Neural progenitor cell (in vitro differentiated cells): ENCODE data around the gene TRH. TPM values are rescaled to one million over a fixed set of nuclear protein-coding genes. Genes with fewer than 3 reads are reported as not detected.
A peak's percentile ranks its signal among the peaks of the same experiment; 100 is the strongest.

Experiments used
- DNase-seq: peaks from one replicate; pipeline ENCODE4 v3.0.0-alpha.2; 2016; ENCODE audit warnings: low spot score
- H2AFZ ChIP-seq: fragments of 200-600 bp; sonication (generic); replicated peaks from 2 replicates; pipeline ENCODE4 v1.6.1; 2016; ENCODE audit warnings: antibody characterized with exemption
- H3F3A ChIP-seq: fragments of 200-600 bp; sonication (generic); 2 replicates; pipeline ENCODE4 v1.6.1; 2016; ENCODE audit warnings: antibody characterized with exemption, low read depth
- H3K27ac ChIP-seq: fragments of 200-600 bp; sonication (generic); 2 replicates; pipeline ENCODE4 v1.5.1; 2016; ENCODE audit warnings: mild to moderate bottlenecking
- H3K27me3 ChIP-seq: fragments of 200-600 bp; sonication (generic); 2 replicates; pipeline ENCODE4 v1.6.1; 2016; ENCODE audit warnings: mild to moderate bottlenecking, moderate library complexity
- H3K36me3 ChIP-seq: fragments of 200-600 bp; sonication (generic); 2 replicates; pipeline ENCODE4 v1.5.1; 2016
- H3K4me1 ChIP-seq: fragments of 200-600 bp; sonication (generic); 2 replicates; pipeline ENCODE4 v1.6.1; 2016; ENCODE audit warnings: mixed run types
- H3K4me2 ChIP-seq: fragments of 200-600 bp; sonication (generic); 2 replicates; pipeline ENCODE4 v1.6.1; 2016
- H3K4me3 ChIP-seq: fragments of 200-600 bp; sonication (generic); 2 replicates; pipeline ENCODE4 v1.5.1; 2016
- H3K79me2 ChIP-seq: fragments of 200-600 bp; sonication (generic); 2 replicates; pipeline ENCODE4 v1.6.1; 2016; ENCODE audit warnings: low read depth
- H3K9ac ChIP-seq: fragments of 200-600 bp; sonication (generic); 2 replicates; pipeline ENCODE4 v1.6.1; 2016
- H3K9me3 ChIP-seq: fragments of 200-600 bp; sonication (generic); 2 replicates; pipeline ENCODE4 v1.5.1; 2016; ENCODE audit warnings: low read depth
- H4K20me1 ChIP-seq: fragments of 200-600 bp; sonication (generic); 2 replicates; pipeline ENCODE4 v1.6.1; 2016; ENCODE audit warnings: low read depth
- H3K27ac Mint-ChIP-seq: 3 replicates; pipeline ENCODE4 v1.8.0; 2021; ENCODE audit warnings: mixed read lengths
- H3K27me3 Mint-ChIP-seq: 2 replicates; pipeline ENCODE4 v1.8.0; 2022; ENCODE audit warnings: low read depth, mild to moderate bottlenecking, inconsistent platforms, moderate library complexity, mixed read lengths; ENCODE audit not compliant: insufficient read depth
- H3K36me3 Mint-ChIP-seq: 3 replicates; pipeline ENCODE4 v1.8.0; 2021; ENCODE audit warnings: mixed read lengths
- H3K4me1 Mint-ChIP-seq: 3 replicates; pipeline ENCODE4 v1.8.0; 2021; ENCODE audit warnings: mixed read lengths
- H3K4me3 Mint-ChIP-seq: 3 replicates; pipeline ENCODE4 v1.8.0; 2021; ENCODE audit warnings: mild to moderate bottlenecking, moderate library complexity, mixed read lengths
- H3K9me3 Mint-ChIP-seq: 3 replicates; pipeline ENCODE4 v1.8.0; 2020; ENCODE audit warnings: mixed read lengths
- CTCF ChIP-seq: fragments of 200-600 bp; sonication (generic); IDR thresholded peaks from 2 replicates; pipeline ENCODE4 v1.5.1; 2017; ENCODE audit warnings: antibody characterized with exemption, mild to moderate bottlenecking
- EZH2 ChIP-seq: fragments of 200-600 bp; sonication (generic); IDR thresholded peaks from 2 replicates; pipeline ENCODE4 v1.6.1; 2017; ENCODE audit warnings: antibody characterized with exemption, mild to moderate bottlenecking, moderate library complexity
- EZH2phosphoT487 ChIP-seq: fragments of 200-600 bp; sonication (generic); IDR thresholded peaks from 2 replicates; pipeline ENCODE4 v1.6.1; 2017; ENCODE audit warnings: antibody characterized with exemption
- total RNA-seq: library from RNA; depleted of rRNA; stranded (reverse); fragments of >200 nt; gene quantifications from 2 replicates; pipeline ENCODE4 v1.2.3, GENCODE V29; 2015; ENCODE audit warnings: low replicate concordance

The TRH gene
- total RNA-seq, 1 donor from 2014 or later, result not detected

GRCh38 chr3:129952556-129953355 is 21.8 kb upstream of the TRH start:
- peak overlapping the region; percentile 73 for H3K27ac ChIP-seq
- H3K4me2 ChIP-seq, result peak overlapping the region; percentile 50
- no peaks in the 10 kb centered on the region for H3K79me2 ChIP-seq
- H3K9me3 Mint-ChIP-seq, result peaks cover 3% of the 10 kb centered on the region
- no peaks in the 10 kb centered on the region for H3K36me3 Mint-ChIP-seq
- TF ChIP-seq EZH2 (no peak), CTCF (peak; percentile 5), EZH2phosphoT487 (no peak)
- DNase-seq, result peak; percentile 81
- no peak overlapping the region for H3K4me3 ChIP-seq
- H3K27me3 ChIP-seq, result no peaks in the 10 kb centered on the region
- H3K4me1 Mint-ChIP-seq, result peaks cover 40% of the 10 kb centered on the region
- H2AFZ ChIP-seq, result no peak overlapping the region
- H3K27me3 Mint-ChIP-seq, result peaks cover 11% of the 10 kb centered on the region
- H3F3A ChIP-seq, result peaks cover 13% of the 10 kb centered on the region
- H3K9ac ChIP-seq, result no peak overlapping the region
- peak overlapping the region; percentile 52 for H3K4me3 Mint-ChIP-seq
- no peaks in the 10 kb centered on the region for H3K9me3 ChIP-seq
- H3K27ac Mint-ChIP-seq, result peak overlapping the region; percentile 95
- no peaks in the 10 kb centered on the region for H4K20me1 ChIP-seq
- H3K36me3 ChIP-seq, result no peaks in the 10 kb centered on the region
- H3K4me1 ChIP-seq, result peaks cover 26% of the 10 kb centered on the region

- H3K27ac Mint-ChIP-seq, result peak overlapping the region; percentile 95
- DNase-seq, result no peak
- no peaks in the 10 kb centered on the region for H3K79me2 ChIP-seq
- no peak overlapping the region for H3K4me3 Mint-ChIP-seq
- H3K4me2 ChIP-seq, result peak overlapping the region; percentile 50
- no peaks in the 10 kb centered on the region for H3K27me3 ChIP-seq
- no peaks in the 10 kb centered on the region for H4K20me1 ChIP-seq
- H3K36me3 ChIP-seq, result no peaks in the 10 kb centered on the region
- H3K27me3 Mint-ChIP-seq, result peaks cover 16% of the 10 kb centered on the region
- H3K9me3 Mint-ChIP-seq, result no peaks in the 10 kb centered on the region
- peaks cover 26% of the 10 kb centered on the region for H3K4me1 ChIP-seq
- H3K9ac ChIP-seq, result no peak overlapping the region
- H3K4me3 ChIP-seq, result no peak overlapping the region
- no peaks in the 10 kb centered on the region for H3K9me3 ChIP-seq
- peaks cover 13% of the 10 kb centered on the region for H3F3A ChIP-seq
- H3K4me1 Mint-ChIP-seq, result peaks cover 40% of the 10 kb centered on the region
- TF ChIP-seq EZH2phosphoT487, result no peak
- no peak overlapping the region for H2AFZ ChIP-seq
- no peaks in the 10 kb centered on the region for H3K36me3 Mint-ChIP-seq
- H3K27ac ChIP-seq, result peak overlapping the region; percentile 73
These were observed 20.9 kb upstream of the TRH start for GRCh38 chr3:129953621-129954020.

- Histone ChIP-seq H3K4me2 (no peak overlapping the region), H3K9ac (no peak overlapping the region), H3K79me2 (no peaks in the 10 kb centered on the region), H3K9me3 (no peaks in the 10 kb centered on the region), H4K20me1 (no peaks in the 10 kb centered on the region), H3K4me3 (no peak overlapping the region), H3K4me1 (peaks cover 26% of the 10 kb centered on the region), H3K27me3 (no peaks in the 10 kb centered on the region), H3K27ac (no peak overlapping the region), H3K36me3 (no peaks in the 10 kb centered on the region), H2AFZ (peak overlapping the region; percentile 4), H3F3A (peaks cover 13% of the 10 kb centered on the region)
- H3K27me3 Mint-ChIP-seq, result peaks cover 12% of the 10 kb centered on the region
- H3K9me3 Mint-ChIP-seq, result no peaks in the 10 kb centered on the region
- H3K4me1 Mint-ChIP-seq, result peaks cover 40% of the 10 kb centered on the region
- TF ChIP-seq EZH2 (no peak), EZH2phosphoT487 (no peak), CTCF (no peak)
- H3K36me3 Mint-ChIP-seq, result no peaks in the 10 kb centered on the region
- DNase-seq, result no peak
- H3K4me3 Mint-ChIP-seq, result no peak overlapping the region
- H3K27ac Mint-ChIP-seq, result peak overlapping the region; percentile 94
These were observed 20.0 kb upstream of the TRH start for GRCh38 chr3:129954514-129954913.

GRCh38 chr3:129956936-129957335 is 17.6 kb upstream of the TRH start:
- no peak for DNase-seq
- peaks cover 14% of the 10 kb centered on the region for H3K27me3 Mint-ChIP-seq
- peaks cover 26% of the 10 kb centered on the region for H3K4me1 ChIP-seq
- peaks cover 13% of the 10 kb centered on the region for H3F3A ChIP-seq
- H3K4me3 Mint-ChIP-seq, result no peak overlapping the region
- H3K36me3 ChIP-seq, result no peaks in the 10 kb centered on the region
- H3K9me3 ChIP-seq, result no peaks in the 10 kb centered on the region
- no peaks in the 10 kb centered on the region for H3K27me3 ChIP-seq
- H3K9me3 Mint-ChIP-seq, result no peaks in the 10 kb centered on the region
- no peak overlapping the region for H3K9ac ChIP-seq
- no peak overlapping the region for H3K27ac ChIP-seq
- no peaks in the 10 kb centered on the region for H3K36me3 Mint-ChIP-seq
- H3K4me1 Mint-ChIP-seq, result peaks cover 33% of the 10 kb centered on the region
- H3K4me2 ChIP-seq, result no peak overlapping the region
- H4K20me1 ChIP-seq, result no peaks in the 10 kb centered on the region
- H3K79me2 ChIP-seq, result no peaks in the 10 kb centered on the region
- H3K27ac Mint-ChIP-seq, result no peak overlapping the region
- TF ChIP-seq EZH2 (no peak), CTCF (no peak), EZH2phosphoT487 (no peak)
- no peak overlapping the region for H2AFZ ChIP-seq
- H3K4me3 ChIP-seq, result no peak overlapping the region
